ENCODE data around the gene SPC24.

Gene SPC24

GRCh38 chr19:11194173-11194572, 38.6 kb upstream of the SPC24 start:
- Histone ChIP-seq H3K27ac (no peak overlapping the region), H3K27me3 (peaks cover 49% of the 10 kb centered on the region), H3K36me3 (no peaks in the 10 kb centered on the region), H3K4me3 (ENCODE audit: low read depth in 1 of 2, low read length in 1 of 2) (no peak overlapping the region), H3K4me1 (ENCODE audit: control insufficient read depth in 1 of 2, insufficient read depth in 1 of 2, low read depth in 1 of 2, low read length in 1 of 2) (peaks cover 12 to 14% of the 10 kb centered on the region in 2 experiments), H3K9me3 (no peaks in the 10 kb centered on the region)
- no peak for TF ChIP-seq CTCF (IDR thresholded peaks at IDR 0.05)

- TF ChIP-seq CTCF (IDR thresholded peaks at IDR 0.05): no peak
- H3K36me3 ChIP-seq: no peaks in the 10 kb centered on the region
- no peak overlapping the region for H3K27ac ChIP-seq
- H3K9me3 ChIP-seq: no peaks in the 10 kb centered on the region
- no peak overlapping the region for H3K4me3 ChIP-seq (ENCODE audit: low read depth in 1 of 2, low read length in 1 of 2)
- peaks cover 12 to 14% of the 10 kb centered on the region in 2 experiments for H3K4me1 ChIP-seq (ENCODE audit: control insufficient read depth in 1 of 2, insufficient read depth in 1 of 2, low read depth in 1 of 2, low read length in 1 of 2)
- H3K27me3 ChIP-seq: peaks cover 39% of the 10 kb centered on the region
These were observed 37.7 kb upstream of the SPC24 start for GRCh38 chr19:11192957-11193939.

GRCh38 chr19:11191934-11192333, 36.4 kb upstream of the SPC24 start:
- Histone ChIP-seq H3K9me3 (no peaks in the 10 kb centered on the region), H3K4me1 (ENCODE audit: control insufficient read depth in 1 of 2, insufficient read depth in 1 of 2, low read depth in 1 of 2, low read length in 1 of 2) (peaks cover 5% of the 10 kb centered on the region in 2 experiments), H3K36me3 (no peaks in the 10 kb centered on the region), H3K27ac (no peak overlapping the region), H3K27me3 (peaks cover 26% of the 10 kb centered on the region), H3K4me3 (ENCODE audit: low read depth in 1 of 2, low read length in 1 of 2) (no peak overlapping the region)
- no peak for TF ChIP-seq CTCF (IDR thresholded peaks at IDR 0.05)

GRCh38 chr19:11191273-11191755, 35.7 kb upstream of the SPC24 start:
- TF ChIP-seq CTCF (IDR thresholded peaks at IDR 0.05): no peak
- Histone ChIP-seq H3K27me3 (peaks cover 20% of the 10 kb centered on the region), H3K36me3 (no peaks in the 10 kb centered on the region), H3K9me3 (no peaks in the 10 kb centered on the region), H3K4me3 (ENCODE audit: low read depth in 1 of 2, low read length in 1 of 2) (no peak overlapping the region), H3K27ac (no peak overlapping the region), H3K4me1 (ENCODE audit: control insufficient read depth in 1 of 2, insufficient read depth in 1 of 2, low read depth in 1 of 2, low read length in 1 of 2) (peaks cover 0 to under 1% of the 10 kb centered on the region in 2 experiments)

- Histone ChIP-seq H3K36me3 (no peaks in the 10 kb centered on the region), H3K4me3 (ENCODE audit: low read depth in 1 of 2, low read length in 1 of 2) (no peak overlapping the region), H3K27ac (no peak overlapping the region), H3K27me3 (peaks cover 12% of the 10 kb centered on the region), H3K9me3 (no peaks in the 10 kb centered on the region), H3K4me1 (ENCODE audit: control insufficient read depth in 1 of 2, insufficient read depth in 1 of 2, low read depth in 1 of 2, low read length in 1 of 2) (no peaks in the 10 kb centered on the region)
- TF ChIP-seq CTCF (IDR thresholded peaks at IDR 0.05): no peak
These were observed 34.9 kb upstream of the SPC24 start for GRCh38 chr19:11190501-11190900.
